Liver (tissue), 9 donors: Measurements from ENCODE around the gene PDZD8. TPM values are rescaled to one million over a fixed set of nuclear protein-coding genes. Genes with fewer than 3 reads are reported as not detected.

Experiments
- DNase-seq: peaks from one replicate; pipeline ENCODE4 v3.0.0-alpha.2; 2017; ENCODE audit warnings: low spot score
- H3K27ac ChIP-seq, 2 donors: one replicate each; pipeline ENCODE4 v1.7.0; 2013; ENCODE audit warnings: inconsistent platforms in 2 of 2, low read length in 2 of 2, control low read depth in 1 of 2, low read depth in 1 of 2, mild to moderate bottlenecking in 1 of 2
- H3K27me3 ChIP-seq, 4 donors: one replicate each; pipeline versions ENCODE4 v1.6.1 to v1.7.0; 2013; ENCODE audit warnings: low read length in 3 of 4, inconsistent platforms in 1 of 4, mild to moderate bottlenecking in 1 of 4, moderate library complexity in 1 of 4; ENCODE audit not compliant: control insufficient read depth in 4 of 4, insufficient read depth in 4 of 4
- H3K36me3 ChIP-seq, 4 donors: one replicate each; pipeline versions ENCODE4 v1.6.1 to v1.7.0; 2013; ENCODE audit warnings: low read length in 3 of 4, mild to moderate bottlenecking in 3 of 4, low read depth in 1 of 4, moderate library complexity in 1 of 4; ENCODE audit not compliant: control insufficient read depth in 4 of 4, insufficient read depth in 3 of 4
- H3K4me1 ChIP-seq, 4 donors: one replicate each; pipeline versions ENCODE4 v1.6.1 to v1.7.0; 2013; ENCODE audit warnings: low read length in 3 of 4, mild to moderate bottlenecking in 3 of 4, moderate library complexity in 1 of 4; ENCODE audit not compliant: control insufficient read depth in 4 of 4, insufficient read depth in 4 of 4
- H3K4me3 ChIP-seq, 3 donors: one replicate each; pipeline versions ENCODE4 v1.6.1 to v1.7.0; 2013; ENCODE audit warnings: low read length in 3 of 3, control low read depth in 1 of 3, low read depth in 1 of 3, mild to moderate bottlenecking in 1 of 3
- H3K9ac ChIP-seq, 2 donors: one replicate each; pipeline ENCODE4 v1.7.0; 2013; ENCODE audit warnings: low read length in 2 of 2, mild to moderate bottlenecking in 2 of 2, moderate library complexity in 2 of 2, control low read depth in 1 of 2, low read depth in 1 of 2
- H3K9me3 ChIP-seq, 4 donors: one replicate each; pipeline versions ENCODE4 v1.6.1 to v1.7.0; 2013; ENCODE audit warnings: low read length in 3 of 4; ENCODE audit not compliant: control insufficient read depth in 4 of 4
- FOXA2 ChIP-seq: IDR thresholded peaks from 2 replicates; pipeline ENCODE4 v1.6.1; 2016; ENCODE audit warnings: antibody characterized with exemption
- GABPA ChIP-seq, 2 donors: IDR thresholded peaks in 1 of 2; conservative IDR thresholded peaks in 1 of 2; 2 replicates each; pipeline ENCODE4 v1.6.1; 2016; ENCODE audit warnings: antibody characterized with exemption in 2 of 2, mild to moderate bottlenecking in 1 of 2, moderate library complexity in 1 of 2
- HNF4A ChIP-seq, 2 donors: conservative IDR thresholded peaks; 2 replicates each; pipeline ENCODE4 v1.6.1; 2016; ENCODE audit warnings: antibody characterized with exemption in 2 of 2, mild to moderate bottlenecking in 2 of 2
- HNF4G ChIP-seq: IDR thresholded peaks from 2 replicates; pipeline ENCODE4 v1.6.1; 2016; ENCODE audit warnings: antibody characterized with exemption
- JUND ChIP-seq, 2 donors: IDR thresholded peaks; 2 replicates each; pipeline ENCODE4 v1.6.1; 2016; ENCODE audit warnings: antibody characterized with exemption in 2 of 2
- NR2F2 ChIP-seq: IDR thresholded peaks from 2 replicates; pipeline ENCODE4 v1.6.1; 2016; ENCODE audit warnings: antibody characterized with exemption
- REST ChIP-seq: IDR thresholded peaks from 2 replicates; pipeline ENCODE4 v1.6.1; 2016; ENCODE audit warnings: antibody characterized with exemption, mild to moderate bottlenecking
- RXRA ChIP-seq, 2 donors: IDR thresholded peaks; 2 replicates each; pipeline ENCODE4 v1.6.1; 2017 to 2018; ENCODE audit warnings: antibody characterized with exemption in 2 of 2, mild to moderate bottlenecking in 1 of 2
- SP1 ChIP-seq: IDR thresholded peaks from 2 replicates; pipeline ENCODE4 v1.6.1; 2018; ENCODE audit warnings: antibody characterized with exemption, mild to moderate bottlenecking
- YY1 ChIP-seq: IDR thresholded peaks from 2 replicates; pipeline ENCODE4 v1.6.1; 2016; ENCODE audit warnings: antibody characterized with exemption, mild to moderate bottlenecking
- ZBTB33 ChIP-seq: IDR thresholded peaks from 2 replicates; pipeline ENCODE4 v1.6.1; 2016; ENCODE audit warnings: antibody characterized with exemption
- WGBS: extraction: QIAGEN DNeasy Blood & Tissue Kit; methylation state at CpG from one replicate; pipeline ENCODE4 v1.1.7; 2013; 5-methylcytosine and 5-hydroxymethylcytosine counted together
- polyA plus RNA-seq, 2 donors: library from polyadenylated mRNA; stranded (reverse) in 1 of 2; unstranded in 1 of 2; fragments of 200-250 nt in 1 of 2; fragments of >200 nt in 1 of 2; fragmentation: Nextera tagmentation in 1 of 2; extraction: Ambion mirVana in 1 of 2; gene quantifications; one replicate each; pipeline versions ENCODE4 v1.2.1 to v1.2.3, GENCODE V29; 2013 to 2015
- total RNA-seq, 2 donors: library from RNA; depleted of rRNA; stranded (reverse); fragments of >200 nt; gene quantifications; one replicate each; pipeline ENCODE4 v1.2.3, GENCODE V29; 2014
- TF ChIP-seq, protein P1 (sequence below): IDR thresholded peaks from 2 replicates; pipeline ENCODE4 v1.6.1; 2016; ENCODE audit warnings: antibody characterized with exemption
- TF ChIP-seq, protein P2 (sequence below): IDR thresholded peaks from 2 replicates; pipeline ENCODE4 v1.6.1; 2016; ENCODE audit warnings: antibody characterized with exemption
- donor health status: healthy.
- donor health status: healthy.
- donor health status: healthy.
- donor health status: healthy.
- donor health status: healthy.

The PDZD8 gene
- total and polyA plus RNA-seq, 4 donors = 9.3 to 38.9 (median 15.1) TPM

DNA sequence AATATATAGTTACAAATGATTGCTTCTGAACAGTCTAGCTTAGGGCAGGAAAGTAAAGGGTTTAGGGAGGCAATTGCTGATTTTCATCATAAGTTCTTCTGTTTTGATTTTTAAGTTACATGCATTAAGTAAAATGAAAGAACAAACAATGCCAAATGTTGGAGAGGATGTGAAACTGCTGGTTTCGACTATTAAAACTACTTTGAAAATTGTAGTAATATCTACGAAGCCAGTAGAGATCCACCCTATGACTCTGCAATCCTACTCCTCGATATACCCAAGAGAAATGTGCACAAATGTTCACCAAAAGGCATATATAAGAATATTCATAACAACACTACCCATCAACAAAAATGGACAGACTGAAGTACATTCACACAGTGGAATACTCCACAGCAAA is 24.3 kb downstream of the PDZD8 start:
- Histone ChIP-seq H3K4me1 (peaks cover 5 to 24% (median 10%) of the 10 kb centered on the region in 4 donors), H3K36me3 (no peaks in the 10 kb centered on the region), H3K4me3 (no peak overlapping the region), H3K9me3 (no peaks in the 10 kb centered on the region), H3K27ac (no peak overlapping the region), H3K27me3 (no peaks in the 10 kb centered on the region), H3K9ac (no peak overlapping the region)
- DNase-seq = no peak
- TF ChIP-seq JUND (IDR thresholded peaks at IDR 0.05) (no peak), HNF4A (conservative IDR thresholded peaks at IDR 0.05) (no peak), HNF4G (no peak)
- TF ChIP-seq, protein P1, sequence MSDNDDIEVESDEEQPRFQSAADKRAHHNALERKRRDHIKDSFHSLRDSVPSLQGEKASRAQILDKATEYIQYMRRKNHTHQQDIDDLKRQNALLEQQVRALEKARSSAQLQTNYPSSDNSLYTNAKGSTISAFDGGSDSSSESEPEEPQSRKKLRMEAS = no peak
- 88% methylated on average over 3 of the region's 3 CpGs for WGBS

- TF ChIP-seq RXRA (IDR thresholded peaks at IDR 0.05) (no peak), GABPA (IDR thresholded peaks at IDR 0.05 in 1 of 2, conservative IDR thresholded peaks at IDR 0.05 in 1 of 2) (no peak), HNF4A (conservative IDR thresholded peaks at IDR 0.05) (no peak), NR2F2 (no peak), FOXA2 (no peak), JUND (IDR thresholded peaks at IDR 0.05) (no peak), REST (no peak)
- TF ChIP-seq, protein P2, sequence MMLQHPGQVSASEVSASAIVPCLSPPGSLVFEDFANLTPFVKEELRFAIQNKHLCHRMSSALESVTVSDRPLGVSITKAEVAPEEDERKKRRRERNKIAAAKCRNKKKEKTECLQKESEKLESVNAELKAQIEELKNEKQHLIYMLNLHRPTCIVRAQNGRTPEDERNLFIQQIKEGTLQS = no peak
- H3K27me3 ChIP-seq = no peaks in the 10 kb centered on the region
- no peak overlapping the region for H3K4me3 ChIP-seq
- 91% methylated on average over 5 of the region's 5 CpGs for WGBS
- H3K9me3 ChIP-seq = no peaks in the 10 kb centered on the region
- H3K9ac ChIP-seq = no peak overlapping the region
- H3K36me3 ChIP-seq = peaks cover 0 to 2% (median 0%) of the 10 kb centered on the region in 4 donors
- peaks cover 4 to 16% (median 7%) of the 10 kb centered on the region in 4 donors for H3K4me1 ChIP-seq
- no peak overlapping the region for H3K27ac ChIP-seq
- no peak for DNase-seq
Observed at GRCh38 chr10:117348236-117348635, 27.0 kb downstream of the PDZD8 start.

DNA sequence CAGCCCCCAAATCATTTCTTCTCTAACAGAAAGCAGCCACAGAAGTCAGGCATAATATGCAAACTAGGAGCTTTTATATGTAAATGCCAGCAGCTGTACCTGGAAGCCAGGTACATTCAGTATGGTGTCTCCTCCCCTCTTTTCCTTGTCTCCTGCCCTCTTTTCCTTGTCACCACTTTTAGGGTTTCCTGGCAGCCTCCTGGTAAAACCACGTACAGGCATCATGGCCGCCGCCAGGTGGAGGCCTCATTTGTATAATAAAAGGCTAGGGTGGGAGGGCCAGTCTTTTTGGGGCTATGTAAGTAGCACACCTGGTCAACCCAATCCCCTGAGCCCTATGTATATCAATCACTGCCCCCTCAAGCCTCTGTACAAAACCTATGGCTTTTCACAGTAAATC is 28.7 kb downstream of the PDZD8 start:
- no peak overlapping the region for H3K27ac ChIP-seq
- no peak overlapping the region for H3K4me3 ChIP-seq
- no peaks in the 10 kb centered on the region for H3K27me3 ChIP-seq
- no peaks in the 10 kb centered on the region for H3K9me3 ChIP-seq
- TF ChIP-seq ZBTB33 (no peak), SP1 (no peak), HNF4A (conservative IDR thresholded peaks at IDR 0.05) (no peak), JUND (IDR thresholded peaks at IDR 0.05) (no peak), NR2F2 (no peak), FOXA2 (no peak), GABPA (IDR thresholded peaks at IDR 0.05 in 1 of 2, conservative IDR thresholded peaks at IDR 0.05 in 1 of 2) (no peak), YY1 (no peak)
- TF ChIP-seq, protein P1 = no peak
- no peak overlapping the region for H3K9ac ChIP-seq
- H3K36me3 ChIP-seq = peaks cover 0 to 2% (median 0%) of the 10 kb centered on the region in 4 donors
- DNase-seq = no peak
- 90% methylated on average over 3 of the region's 3 CpGs for WGBS
- H3K4me1 ChIP-seq = peaks cover 9 to 29% (median 11%) of the 10 kb centered on the region in 4 donors
